HepG2 (cell line): ENCODE results near the gene VPS37B. TPM values are rescaled to one million over a fixed set of nuclear protein-coding genes. Genes with fewer than 3 reads are reported as not detected.

Source experiments
- ATAC-seq: fragments of 200-7000 bp; cut with Tn5 transposase; 3 replicates; pipeline ENCODE4 v1.9.1; 2020; ENCODE audit warnings: mild to moderate bottlenecking, moderate library complexity
- BruUV-seq: library from RNA; stranded (reverse); fragments of 400-500 nt; replicated peaks from 2 replicates; lab custom pipeline; 2021; lab: Mats Ljungman, UMichigan
- CTCF ChIA-PET: fragments of 300-600 bp; formaldehyde crosslinking; extraction: SDS; loops from one replicate; lab custom pipeline; 2021; ENCODE audit warnings: low total read pairs, inconsistent platforms, low intra/inter-chr PET ratio; lab: Yijun Ruan, JAX
- POLR2A ChIA-PET: fragments of 350-600 bp; sonication (Branson Sonifier 250); formaldehyde crosslinking; loops from one replicate; lab custom pipeline; 2020; ENCODE audit warnings: antibody characterized with exemption, inconsistent platforms; lab: Yijun Ruan, JAX
- DNase-seq: peaks from one replicate; pipeline ENCODE4 v3.0.0-alpha.2; 2015; ENCODE audit warnings: low spot score
- FAIRE-seq: peaks from 3 replicates; lab custom pipeline; 2011; peaks lifted over from hg19 to GRCh38; lab: Jason Lieb, UNC
- H2AFZ ChIP-seq: one replicate; pipeline ENCODE4 v1.6.1; 2011; ENCODE audit warnings: low read length, inconsistent platforms
- H3K27ac ChIP-seq: fragments of 300-600 bp; 3 replicates; pipeline ENCODE4 v1.8.0; 2011; ENCODE audit warnings: mixed run types, mild to moderate bottlenecking, mixed read lengths, low read length, inconsistent platforms; ENCODE audit not compliant: insufficient read depth; ENCODE audit errors: extremely low read length
- H3K27me3 ChIP-seq, 2 experiments: fragments of 200-600 bp in 1 of 2; 2 replicates in 1 of 2; 3 replicates in 1 of 2; pipeline versions ENCODE4 v1.6.0 to v1.8.0; 2011; ENCODE audit warnings: low read length in 2 of 2, mild to moderate bottlenecking in 2 of 2, moderate library complexity in 2 of 2, inconsistent platforms in 1 of 2; ENCODE audit not compliant: insufficient read depth in 2 of 2, control insufficient read depth in 1 of 2
- H3K36me3 ChIP-seq, 2 experiments: fragments of 200-600 bp in 1 of 2; replicated peaks in 1 of 2; 2 replicates in 1 of 2; 3 replicates in 1 of 2; pipeline versions ENCODE4 v1.5.1 to v1.8.0; 2011; ENCODE audit warnings: low read length in 2 of 2, inconsistent platforms in 1 of 2; ENCODE audit not compliant: insufficient read depth in 2 of 2, control insufficient read depth in 1 of 2
- H3K4me1 ChIP-seq: 2 replicates; pipeline ENCODE4 v1.5.1; 2012; ENCODE audit warnings: low read length, inconsistent platforms; ENCODE audit not compliant: insufficient read depth
- H3K4me2 ChIP-seq: 2 replicates; pipeline ENCODE4 v1.6.0; 2011; ENCODE audit warnings: low read depth, low read length, inconsistent platforms
- H3K4me3 ChIP-seq, 3 experiments: fragments of 200-600 bp in 1 of 3; sonication (generic), shearing (Covaris generic) in 1 of 3; replicated peaks in 1 of 3; 2 replicates each; pipeline ENCODE4 v1.5.1; 2011 to 2016; ENCODE audit warnings: low read length in 3 of 3, inconsistent platforms in 2 of 3, low read depth in 2 of 3, mild to moderate bottlenecking in 2 of 3, control low read depth in 1 of 3, mixed read lengths in 1 of 3; ENCODE audit not compliant: insufficient read depth in 1 of 3
- H3K79me2 ChIP-seq: one replicate; pipeline ENCODE4 v1.6.1; 2011; ENCODE audit warnings: low read length, inconsistent platforms; ENCODE audit not compliant: insufficient read depth
- H3K9ac ChIP-seq: 2 replicates; pipeline ENCODE4 v1.6.0; 2011; ENCODE audit warnings: mild to moderate bottlenecking, low read depth, low read length, inconsistent platforms; ENCODE audit not compliant: insufficient read depth
- H3K9me3 ChIP-seq: 2 replicates; pipeline ENCODE4 v1.5.1; 2012; ENCODE audit warnings: mild to moderate bottlenecking, low read length
- H4K20me1 ChIP-seq: 2 replicates; pipeline ENCODE4 v1.6.0; 2011; ENCODE audit warnings: inconsistent platforms, mild to moderate bottlenecking, low read length, moderate library complexity; ENCODE audit not compliant: insufficient read depth
- CREB1 ChIP-seq, 2 experiments: fragments of 450-650 bp in 1 of 2; IDR thresholded peaks; 2 replicates each; pipeline ENCODE4 v1.6.1; 2016 to 2017; ENCODE audit warnings: control low read depth in 1 of 2, mild to moderate bottlenecking in 1 of 2, missing compliant biosample characterization in 1 of 2, missing genetic modification characterization in 1 of 2
- DR1 ChIP-seq: sonication (generic); formaldehyde crosslinking; IDR thresholded peaks from 2 replicates; pipeline ENCODE4 v1.8.0; 2021; ENCODE audit warnings: mild to moderate bottlenecking, missing genetic modification reagents, inconsistent platforms
- FOXA1 ChIP-seq, 2 experiments: fragments of 450-650 bp in 1 of 2; sonication (generic) in 1 of 2; formaldehyde crosslinking in 1 of 2; IDR thresholded peaks; 2 replicates each; pipeline versions ENCODE4 v1.4.0 to v1.6.1; 2016 to 2020; ENCODE audit warnings: missing genetic modification reagents in 1 of 2
- KAT2B ChIP-seq: fragments of 150-350 bp; IDR thresholded peaks from 2 replicates; pipeline ENCODE4 v1.6.1; 2014; ENCODE audit warnings: low read depth, low read length, borderline replicate concordance
- NFE2L2 ChIP-seq: fragments of 150-350 bp; IDR thresholded peaks from 2 replicates; pipeline ENCODE4 v1.6.1; 2014; ENCODE audit warnings: low read length
- NFRKB ChIP-seq: fragments of 450-650 bp; IDR thresholded peaks from 2 replicates; pipeline ENCODE4 v1.6.1; 2017
- ONECUT2 ChIP-seq: sonication (generic); formaldehyde crosslinking; IDR thresholded peaks from 2 replicates; pipeline ENCODE4 v1.4.0; 2020; ENCODE audit warnings: missing genetic modification reagents
- RORA ChIP-seq: sonication (generic); formaldehyde crosslinking; IDR thresholded peaks from 2 replicates; pipeline ENCODE4 v1.5.0; 2020; ENCODE audit warnings: mild to moderate bottlenecking, missing genetic modification reagents, moderate library complexity
- SIX1 ChIP-seq: sonication (generic); formaldehyde crosslinking; IDR thresholded peaks from 2 replicates; pipeline ENCODE4 v1.4.0; 2020; ENCODE audit warnings: missing genetic modification reagents, borderline replicate concordance
- ZC3H13 ChIP-seq: sonication (generic); formaldehyde crosslinking; IDR thresholded peaks from 2 replicates; pipeline ENCODE4 v1.8.1; 2023; ENCODE audit warnings: mild to moderate bottlenecking, missing genetic modification reagents, moderate library complexity
- ZFP36 ChIP-seq: fragments of 150-350 bp; IDR thresholded peaks from 2 replicates; pipeline ENCODE4 v1.6.1; 2018; ENCODE audit warnings: borderline replicate concordance, low read length, low read depth; ENCODE audit not compliant: partially characterized antibody
- ZFP37 ChIP-seq: sonication (generic); formaldehyde crosslinking; IDR thresholded peaks from 2 replicates; pipeline ENCODE4 v1.4.0; 2020; ENCODE audit warnings: missing genetic modification reagents, borderline replicate concordance
- ZMYM4 ChIP-seq: sonication (generic); formaldehyde crosslinking; IDR thresholded peaks from 2 replicates; pipeline ENCODE4 v1.8.1; 2023; ENCODE audit warnings: mild to moderate bottlenecking, missing genetic modification reagents
- ZNF34 ChIP-seq: sonication (generic); formaldehyde crosslinking; IDR thresholded peaks from 2 replicates; pipeline ENCODE4 v1.4.0; 2020; ENCODE audit warnings: mild to moderate bottlenecking, missing genetic modification reagents, borderline replicate concordance
- ZNF354B ChIP-seq: sonication (generic); formaldehyde crosslinking; IDR thresholded peaks from 2 replicates; pipeline ENCODE4 v1.8.0; 2022; ENCODE audit warnings: mild to moderate bottlenecking, missing genetic modification reagents
- ZNF740 ChIP-seq: sonication (generic); formaldehyde crosslinking; IDR thresholded peaks from 2 replicates; pipeline ENCODE4 v1.4.0; 2020; ENCODE audit warnings: missing genetic modification reagents
- WGBS: methylation state at CpG from one replicate; pipeline ENCODE4 v1.1.6; 2017; ENCODE audit warnings: low lambda C conversion rate; 5-methylcytosine and 5-hydroxymethylcytosine counted together
- in situ Hi-C: cut with HindIII; loops from 2 replicates; pipeline ENCODE4 v1.10.0; 2017; ENCODE audit warnings: low pct_unique_long_range_greater_than_20kb; ENCODE audit not compliant: extremely low pct_ligation_motif_present
- intact Hi-C: fragments of 100-400 bp; cut with micrococcal nuclease; formaldehyde crosslinking; loops from one replicate; pipeline ENCODE4 v1.10.0; 2022; ENCODE audit not compliant: unreplicated experiment
- polyA plus RNA-seq, 8 experiments: library from polyadenylated mRNA; depleted of rRNA in 3 of 8; stranded (reverse) in 7 of 8; unstranded in 1 of 8; fragments of >200 nt; fragmentation: Illumina TruSeq in 4 of 8; extraction: Trizol in 4 of 8; gene quantifications; 2 replicates each; pipeline versions ENCODE4 v1.2.1 to v1.2.3, GENCODE V29; 2011 to 2016; ENCODE audit warnings: low read depth in 4 of 8, missing spikeins in 1 of 8, mixed read lengths in 1 of 8; ENCODE audit not compliant: insufficient read depth in 1 of 8
- total RNA-seq, 5 experiments: library from RNA; depleted of rRNA; stranded (reverse); fragments of >200 nt; fragmentation: Illumina TruSeq; extraction: Trizol; gene quantifications; 2 replicates each; pipeline ENCODE4 v1.2.3, GENCODE V29; 2016; ENCODE audit warnings: low read depth in 1 of 5
- TF ChIP-seq, protein P1 (sequence below): sonication (generic); formaldehyde crosslinking; conservative IDR thresholded peaks from 2 replicates; pipeline ENCODE4 v1.4.0; 2020; ENCODE audit warnings: mild to moderate bottlenecking, missing genetic modification reagents, moderate library complexity

VPS37B gene
- total and polyA plus RNA-seq, 2 of the 13 experiments (the other 11 are each of a cell fraction or from before 2014, with no cell fraction given), result 4.6 to 5.3 TPM

- Histone ChIP-seq H3K4me1 (peaks cover 36% of the 10 kb centered on the region), H3K27me3 (peaks cover 0 to 11% of the 10 kb centered on the region in 2 experiments; a peak in 2 of 5 replicates), H3K9me3 (no peaks in the 10 kb centered on the region), H3K36me3 (no peaks in the 10 kb centered on the region), H3K27ac (no peak overlapping the region), H3K79me2 (no peaks in the 10 kb centered on the region), H4K20me1 (no peaks in the 10 kb centered on the region), H3K4me3 (no peak overlapping the region), H3K4me2 (no peak overlapping the region), H3K9ac (no peak overlapping the region), H2AFZ (no peak overlapping the region)
- ChIA-PET CTCF (no interaction called here), POLR2A (no interaction called here)
- TF ChIP-seq, protein P1, sequence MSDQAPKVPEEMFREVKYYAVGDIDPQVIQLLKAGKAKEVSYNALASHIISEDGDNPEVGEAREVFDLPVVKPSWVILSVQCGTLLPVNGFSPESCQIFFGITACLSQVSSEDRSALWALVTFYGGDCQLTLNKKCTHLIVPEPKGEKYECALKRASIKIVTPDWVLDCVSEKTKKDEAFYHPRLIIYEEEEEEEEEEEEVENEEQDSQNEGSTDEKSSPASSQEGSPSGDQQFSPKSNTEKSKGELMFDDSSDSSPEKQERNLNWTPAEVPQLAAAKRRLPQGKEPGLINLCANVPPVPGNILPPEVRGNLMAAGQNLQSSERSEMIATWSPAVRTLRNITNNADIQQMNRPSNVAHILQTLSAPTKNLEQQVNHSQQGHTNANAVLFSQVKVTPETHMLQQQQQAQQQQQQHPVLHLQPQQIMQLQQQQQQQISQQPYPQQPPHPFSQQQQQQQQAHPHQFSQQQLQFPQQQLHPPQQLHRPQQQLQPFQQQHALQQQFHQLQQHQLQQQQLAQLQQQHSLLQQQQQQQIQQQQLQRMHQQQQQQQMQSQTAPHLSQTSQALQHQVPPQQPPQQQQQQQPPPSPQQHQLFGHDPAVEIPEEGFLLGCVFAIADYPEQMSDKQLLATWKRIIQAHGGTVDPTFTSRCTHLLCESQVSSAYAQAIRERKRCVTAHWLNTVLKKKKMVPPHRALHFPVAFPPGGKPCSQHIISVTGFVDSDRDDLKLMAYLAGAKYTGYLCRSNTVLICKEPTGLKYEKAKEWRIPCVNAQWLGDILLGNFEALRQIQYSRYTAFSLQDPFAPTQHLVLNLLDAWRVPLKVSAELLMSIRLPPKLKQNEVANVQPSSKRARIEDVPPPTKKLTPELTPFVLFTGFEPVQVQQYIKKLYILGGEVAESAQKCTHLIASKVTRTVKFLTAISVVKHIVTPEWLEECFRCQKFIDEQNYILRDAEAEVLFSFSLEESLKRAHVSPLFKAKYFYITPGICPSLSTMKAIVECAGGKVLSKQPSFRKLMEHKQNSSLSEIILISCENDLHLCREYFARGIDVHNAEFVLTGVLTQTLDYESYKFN (CRISPR knock-in tag), result no peak
- TF ChIP-seq ZFP37 (CRISPR knock-in tag) (no peak), NFRKB (no peak), ZNF740 (CRISPR knock-in tag) (no peak), NFE2L2 (no peak), DR1 (CRISPR knock-in tag) (no peak), ZFP36 (no peak), ZNF354B (CRISPR knock-in tag) (no peak), RORA (CRISPR knock-in tag) (no peak), FOXA1 (IDR thresholded peaks at IDR 0.05) (no peak), FOXA1 (CRISPR knock-in tag; IDR thresholded peaks at IDR 0.05) (no peak), KAT2B (no peak), CREB1 (IDR thresholded peaks at IDR 0.05) (no peak), CREB1 (CRISPR knock-in tag; IDR thresholded peaks at IDR 0.05) (no peak), ZMYM4 (CRISPR knock-in tag) (no peak), ZC3H13 (CRISPR knock-in tag) (no peak), ONECUT2 (CRISPR knock-in tag) (no peak), SIX1 (CRISPR knock-in tag) (no peak), ZNF34 (no peak)
- BruUV-seq, result no TSS peak
- in situ Hi-C loops (no loop called here), intact Hi-C loops (no loop called here)
- 14% methylated on average over 10 of the region's 10 CpGs for WGBS
- DNase-seq (no peak), ATAC-seq (no peak), FAIRE-seq (no peak)
These were observed 76.6 kb downstream of the VPS37B start for GRCh38 chr12:122819209-122819785.
